Stimulated activated CD8-positive, alpha-beta memory T cell treated with anti-CD3 and anti-CD28 coated beads, Interleukin-4, amount 100 ng/mL, for 1 hour (primary cell): Measurements from ENCODE around the gene HAP1.
"Not testable (repeated sequence)": the region's sequence is repeated elsewhere in the genome, so short reads cannot be mapped to it uniquely, and the experiment has no call there.

Experiments
- DNase-seq, 2 donors: peaks; one replicate each; pipeline ENCODE4 v3.0.0-alpha.2; 2020; ENCODE audit warnings: low read depth in 2 of 2, low spot score in 1 of 2

Gene HAP1

GRCh38 chr17:41725134-41725533, 9.3 kb downstream of the HAP1 start:
- no peak for DNase-seq

GRCh38 chr17:41724476-41725050, 9.9 kb downstream of the HAP1 start:
- no peak for DNase-seq

- no peak for DNase-seq
These were observed 10.5 kb downstream of the HAP1 start for GRCh38 chr17:41723801-41724475.

GRCh38 chr17:41722231-41722630, 12.2 kb downstream of the HAP1 start:
- no peak for DNase-seq

- DNase-seq = no peak
These were observed 16.2 kb downstream of the HAP1 start for GRCh38 chr17:41718287-41718645.

GRCh38 chr17:41717408-41718286, 16.8 kb downstream of the HAP1 start:
- no peak for DNase-seq

- DNase-seq = no peak
These were observed 22.6 kb downstream of the HAP1 start, which contains the start of gene GAST for GRCh38 chr17:41711669-41712400. Gene GAST, plus strand, starts transcription at chr17:41712331. Its CDS starts 3,106 bp downstream, at chr17:41715437.

GRCh38 chr17:41710472-41711090, 23.9 kb downstream of the HAP1 start:
- no peak for DNase-seq

GRCh38 chr17:41707803-41708669, 26.4 kb downstream of the HAP1 start:
- no peak for DNase-seq

- no peak for DNase-seq
These were observed 29.0 kb downstream of the HAP1 start for GRCh38 chr17:41705271-41705991.

- DNase-seq = no peak
These were observed 31.7 kb downstream of the HAP1 start for GRCh38 chr17:41702712-41703111.

GRCh38 chr17:41700843-41701242, 33.6 kb downstream of the HAP1 start:
- not testable (repeated sequence) for DNase-seq

- DNase-seq = no peak
These were observed 37.1 kb downstream of the HAP1 start for GRCh38 chr17:41697122-41697962.

GRCh38 chr17:41695954-41696757, 38.3 kb downstream of the HAP1 start:
- DNase-seq = peak; percentile 49 to 63

- no peak for DNase-seq
These were observed 39.2 kb downstream of the HAP1 start for GRCh38 chr17:41695134-41695661.

- DNase-seq = no peak
These were observed 41.5 kb downstream of the HAP1 start for GRCh38 chr17:41692722-41693521.
